Ovary (tissue), 3 donors: ENCODE measurements around the gene NES.

ENCODE experiments used
- CTCF ChIP-seq, 3 donors: fragments of 450-650 bp in 2 of 3; fragments of 200-600 bp in 1 of 3; IDR thresholded peaks; one replicate each; pipeline versions ENCODE4 v1.5.1 to v1.8.0; 2016 to 2022; ENCODE audit warnings: antibody characterized with exemption in 3 of 3, mild to moderate bottlenecking in 1 of 3
- EP300 ChIP-seq: sonication (generic); formaldehyde crosslinking; IDR thresholded peaks from one replicate; pipeline ENCODE4 v1.6.1; 2017; ENCODE audit warnings: antibody characterized with exemption
- POLR2A ChIP-seq: fragments of 450-650 bp; IDR thresholded peaks from one replicate; pipeline ENCODE4 v1.6.1; 2017; ENCODE audit warnings: antibody characterized with exemption, mild to moderate bottlenecking, moderate library complexity
- donor health status: DM: no; HTN: no; CAD: no.

- peak; percentile 88 to 93 (median 91) for TF ChIP-seq CTCF (IDR thresholded peaks at IDR 0.05)
- no peak for TF ChIP-seq POLR2A
- no peak for TF ChIP-seq EP300
Measured at GRCh38 chr1:156656806-156657740, 20.1 kb downstream of the NES start.
